Loucy (cell line): Measurements from ENCODE around the gene FLT4.
A peak's percentile ranks its signal among the peaks of the same experiment; 100 is the strongest.

Experiments used
- H2AFZ ChIP-seq: fragments of 200-600 bp; sonication (generic); 2 replicates; pipeline ENCODE4 v1.6.0; 2016; ENCODE audit warnings: antibody characterized with exemption, mild to moderate bottlenecking, low read length, moderate library complexity
- H3F3A ChIP-seq: fragments of 200-600 bp; 2 replicates; pipeline ENCODE4 v1.6.0; 2016; ENCODE audit warnings: antibody characterized with exemption, low read depth, mild to moderate bottlenecking
- H3K27me3 ChIP-seq: fragments of 200-600 bp; sonication (generic); 2 replicates; pipeline ENCODE4 v1.6.1; 2014; ENCODE audit warnings: low read length, mild to moderate bottlenecking; ENCODE audit not compliant: insufficient read depth, poor library complexity, severe bottlenecking
- H3K36me3 ChIP-seq: fragments of 200-600 bp; sonication (generic); 2 replicates; pipeline ENCODE4 v1.6.1; 2016; ENCODE audit warnings: low read length; ENCODE audit not compliant: insufficient read depth
- H3K4me1 ChIP-seq: fragments of 200-600 bp; sonication (generic); 2 replicates; pipeline ENCODE4 v1.5.1; 2014; ENCODE audit warnings: low read length, mild to moderate bottlenecking; ENCODE audit not compliant: insufficient read depth, poor library complexity, severe bottlenecking
- H3K4me2 ChIP-seq: fragments of 200-600 bp; sonication (generic); 2 replicates; pipeline ENCODE4 v1.6.0; 2014; ENCODE audit warnings: antibody characterized with exemption, low read length, low read depth, mild to moderate bottlenecking; ENCODE audit not compliant: poor library complexity, severe bottlenecking
- H3K4me3 ChIP-seq: fragments of 200-600 bp; sonication (generic); 2 replicates; pipeline ENCODE4 v1.5.1; 2014; ENCODE audit warnings: low read length, mild to moderate bottlenecking, mixed read lengths; ENCODE audit not compliant: poor library complexity, severe bottlenecking
- H3K79me2 ChIP-seq: fragments of 200-600 bp; sonication (generic); 2 replicates; pipeline ENCODE4 v1.6.1; 2014; ENCODE audit warnings: low read length; ENCODE audit not compliant: insufficient read depth
- H3K9ac ChIP-seq: fragments of 200-600 bp; sonication (generic); 2 replicates; pipeline ENCODE4 v1.6.0; 2014; ENCODE audit warnings: mild to moderate bottlenecking, low read depth, low read length, moderate library complexity; ENCODE audit not compliant: poor library complexity, severe bottlenecking
- H3K9me2 ChIP-seq: fragments of 200-600 bp; sonication (generic); replicated peaks from 2 replicates; pipeline ENCODE4 v1.6.1; 2016; ENCODE audit warnings: low read depth, low read length, mixed read lengths
- H3K9me3 ChIP-seq: fragments of 200-600 bp; sonication (generic); 2 replicates; pipeline ENCODE4 v1.6.1; 2014; ENCODE audit warnings: mild to moderate bottlenecking, antibody characterized with exemption, low read length, low read depth; ENCODE audit not compliant: insufficient read depth
- H4K20me1 ChIP-seq: fragments of 200-600 bp; sonication (generic); 2 replicates; pipeline ENCODE4 v1.6.0; 2014; ENCODE audit warnings: antibody characterized with exemption, low read length, mild to moderate bottlenecking; ENCODE audit not compliant: insufficient read depth, poor library complexity, severe bottlenecking
- CTCF ChIP-seq: fragments of 200-600 bp; sonication (generic); conservative IDR thresholded peaks from 2 replicates; pipeline ENCODE4 v1.5.1; 2014; ENCODE audit warnings: mild to moderate bottlenecking, antibody characterized with exemption, low read length
- EZH2phosphoT487 ChIP-seq: fragments of 200-600 bp; IDR thresholded peaks from 2 replicates; pipeline ENCODE4 v1.6.1; 2018; ENCODE audit warnings: antibody characterized with exemption, mild to moderate bottlenecking, moderate library complexity, borderline replicate concordance

The FLT4 gene

DNA sequence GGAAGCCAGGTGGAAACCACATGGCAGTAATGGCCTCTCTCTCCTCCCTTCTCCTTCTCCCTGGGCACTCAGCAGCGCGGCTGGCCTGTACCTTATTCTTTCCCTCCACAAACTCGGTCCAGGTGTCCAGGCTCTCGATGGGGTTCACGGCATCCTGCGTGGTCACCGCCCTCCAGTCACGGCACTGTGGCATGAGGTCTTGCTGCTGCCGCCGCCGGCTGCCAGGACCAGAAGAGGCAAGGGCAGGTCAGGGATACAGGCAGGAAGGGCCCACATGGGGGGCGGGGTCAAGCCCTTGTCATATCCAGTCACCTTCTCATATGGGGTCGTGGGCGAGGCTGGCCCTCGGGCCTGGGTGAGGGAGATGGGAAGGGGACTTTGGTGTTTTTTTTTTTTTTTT lies 25.6 kb downstream of the FLT4 start:
- Histone ChIP-seq H3K4me3 (no peak overlapping the region), H3K4me1 (peaks cover 5% of the 10 kb centered on the region)
- TF ChIP-seq CTCF = no peak
- no peak for TF ChIP-seq EZH2phosphoT487

GRCh38 chr5:180623411-180623834 lies 26.0 kb downstream of the FLT4 start:
- Histone ChIP-seq H3K27me3 (no peaks in the 10 kb centered on the region), H3K9me2 (no peaks in the 10 kb centered on the region), H3K79me2 (no peaks in the 10 kb centered on the region), H3F3A (no peaks in the 10 kb centered on the region), H3K9me3 (no peaks in the 10 kb centered on the region), H3K4me2 (no peak overlapping the region), H2AFZ (0 out of 2 replicates have a peak overlapping the region, but pooled peaks have one; percentile 49), H4K20me1 (no peaks in the 10 kb centered on the region), H3K36me3 (no peaks in the 10 kb centered on the region), H3K9ac (no peak overlapping the region), H3K4me3 (no peak overlapping the region), H3K4me1 (peaks cover 5% of the 10 kb centered on the region)
- TF ChIP-seq CTCF (no peak), EZH2phosphoT487 (no peak)

More for the DNA sequence above, 25.6 kb downstream of the FLT4 start:
- Histone ChIP-seq H3F3A (no peaks in the 10 kb centered on the region), H2AFZ (no peak overlapping the region), H4K20me1 (no peaks in the 10 kb centered on the region), H3K9me3 (no peaks in the 10 kb centered on the region), H3K27me3 (no peaks in the 10 kb centered on the region), H3K9me2 (no peaks in the 10 kb centered on the region), H3K79me2 (no peaks in the 10 kb centered on the region), H3K4me2 (no peak overlapping the region), H3K36me3 (no peaks in the 10 kb centered on the region), H3K9ac (no peak overlapping the region)

DNA sequence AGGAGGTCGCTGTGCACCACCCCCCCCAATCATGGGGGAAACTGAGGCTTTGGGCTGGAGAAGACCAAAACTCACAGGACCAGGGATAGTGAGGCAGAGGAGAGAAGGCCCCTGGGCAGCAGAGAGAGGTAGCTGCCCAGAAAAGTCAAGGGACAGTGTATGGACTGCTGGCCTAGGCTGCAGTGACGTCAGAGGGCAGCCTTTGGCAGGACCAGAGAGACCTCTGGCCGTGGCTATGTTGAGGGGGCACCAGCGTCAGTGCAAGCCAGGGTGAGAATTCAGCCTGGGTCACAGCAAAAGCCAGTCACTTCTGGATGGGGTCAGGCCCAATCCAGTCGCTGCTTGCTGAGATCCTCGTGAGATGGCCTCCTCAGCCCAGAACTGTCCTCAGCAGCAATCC lies 26.5 kb downstream of the FLT4 start:
- no peak overlapping the region for H3K4me2 ChIP-seq
- H3K27me3 ChIP-seq = no peaks in the 10 kb centered on the region
- H4K20me1 ChIP-seq = no peaks in the 10 kb centered on the region
- no peak overlapping the region for H3K4me3 ChIP-seq
- TF ChIP-seq CTCF (no peak), EZH2phosphoT487 (no peak)
- no peaks in the 10 kb centered on the region for H3K9me3 ChIP-seq
- H3K9ac ChIP-seq = no peak overlapping the region
- no peaks in the 10 kb centered on the region for H3K79me2 ChIP-seq
- no peaks in the 10 kb centered on the region for H3K9me2 ChIP-seq
- H3K36me3 ChIP-seq = no peaks in the 10 kb centered on the region
- H2AFZ ChIP-seq = no peak overlapping the region
- H3K4me1 ChIP-seq = peaks cover 5% of the 10 kb centered on the region
- no peaks in the 10 kb centered on the region for H3F3A ChIP-seq
